Osteocyte (in vitro differentiated cells): ENCODE measurements around the gene TRMT61A. TPM values are rescaled to one million over a fixed set of nuclear protein-coding genes. Genes with fewer than 3 reads are reported as not detected.
"Not testable (repeated sequence)": the region's sequence is repeated elsewhere in the genome, so short reads cannot be mapped to it uniquely, and the experiment has no call there.

ENCODE experiments used
- DNase-seq: peaks from one replicate; pipeline ENCODE4 v3.0.0; 2021; ENCODE audit warnings: mixed read lengths; ENCODE audit not compliant: unreplicated experiment; ENCODE audit errors: extremely low spot score
- H3K27ac Mint-ChIP-seq: one replicate; pipeline ENCODE4 v1.8.0; 2021; ENCODE audit warnings: mild to moderate bottlenecking, mixed read lengths; ENCODE audit not compliant: unreplicated experiment
- H3K27me3 Mint-ChIP-seq: one replicate; pipeline ENCODE4 v1.8.0; 2021; ENCODE audit warnings: mixed read lengths; ENCODE audit not compliant: unreplicated experiment
- H3K36me3 Mint-ChIP-seq: one replicate; pipeline ENCODE4 v1.8.0; 2021; ENCODE audit warnings: mixed read lengths; ENCODE audit not compliant: unreplicated experiment
- H3K4me1 Mint-ChIP-seq: one replicate; pipeline ENCODE4 v1.8.0; 2021; ENCODE audit warnings: mixed read lengths; ENCODE audit not compliant: unreplicated experiment
- H3K4me3 Mint-ChIP-seq: one replicate; pipeline ENCODE4 v1.8.0; 2021; ENCODE audit warnings: mild to moderate bottlenecking, moderate library complexity, mixed read lengths; ENCODE audit not compliant: unreplicated experiment
- H3K9me3 Mint-ChIP-seq: one replicate; pipeline ENCODE4 v1.8.0; 2021; ENCODE audit warnings: mixed read lengths; ENCODE audit not compliant: unreplicated experiment
- CTCF ChIP-seq: fragments of 200-600 bp; sonication (generic); IDR thresholded peaks from 2 replicates; pipeline ENCODE4 v1.5.0; 2021; ENCODE audit warnings: antibody characterized with exemption, mild to moderate bottlenecking, moderate library complexity
- total RNA-seq: library from RNA; stranded (reverse); gene quantifications from 2 replicates; pipeline ENCODE4 v1.2.1, GENCODE V29; 2021

The TRMT61A gene
- total RNA-seq, 1 donor from 2014 or later, result 11.5 TPM

- H3K9me3 Mint-ChIP-seq, result no peaks in the 10 kb centered on the region
- no peak for DNase-seq
- H3K4me1 Mint-ChIP-seq, result peaks cover 35% of the 10 kb centered on the region
- peaks cover 4% of the 10 kb centered on the region for H3K27me3 Mint-ChIP-seq
- H3K27ac Mint-ChIP-seq, result no peak overlapping the region
- H3K4me3 Mint-ChIP-seq, result peak overlapping the region; percentile 38
- H3K36me3 Mint-ChIP-seq, result no peaks in the 10 kb centered on the region
- TF ChIP-seq CTCF, result no peak
These were observed 5.4 kb upstream of the TRMT61A start for GRCh38 chr14:103523575-103523954.

- no peak for DNase-seq
- H3K4me3 Mint-ChIP-seq, result no peak overlapping the region
- TF ChIP-seq CTCF, result no peak
- no peak overlapping the region for H3K27ac Mint-ChIP-seq
- peaks cover 33% of the 10 kb centered on the region for H3K4me1 Mint-ChIP-seq
- H3K27me3 Mint-ChIP-seq, result peaks cover 4% of the 10 kb centered on the region
- no peaks in the 10 kb centered on the region for H3K36me3 Mint-ChIP-seq
- H3K9me3 Mint-ChIP-seq, result no peaks in the 10 kb centered on the region
These were observed 4.7 kb upstream of the TRMT61A start for GRCh38 chr14:103524002-103524935.

GRCh38 chr14:103525430-103526246 is 3.4 kb upstream of the TRMT61A start:
- not testable (repeated sequence) for DNase-seq, H3K4me3 Mint-ChIP-seq, H3K36me3 Mint-ChIP-seq, H3K9me3 Mint-ChIP-seq, H3K27ac Mint-ChIP-seq, H3K27me3 Mint-ChIP-seq
- H3K4me1 Mint-ChIP-seq, result peaks cover 34% of the 10 kb centered on the region

GRCh38 chr14:103526247-103526913 is 2.6 kb upstream of the TRMT61A start:
- Mint-ChIP-seq H3K9me3 (no peaks in the 10 kb centered on the region), H3K27ac (no peak overlapping the region), H3K36me3 (no peaks in the 10 kb centered on the region), H3K4me3 (no peak overlapping the region), H3K4me1 (peaks cover 37% of the 10 kb centered on the region), H3K27me3 (peaks cover 4% of the 10 kb centered on the region)
- TF ChIP-seq CTCF, result no peak
- DNase-seq, result no peak

GRCh38 chr14:103526914-103527248 is 2.1 kb upstream of the TRMT61A start:
- Mint-ChIP-seq H3K4me3 (no peak overlapping the region), H3K36me3 (no peaks in the 10 kb centered on the region), H3K27me3 (peaks cover 4% of the 10 kb centered on the region), H3K4me1 (peaks cover 39% of the 10 kb centered on the region), H3K27ac (peak overlapping the region; percentile 62), H3K9me3 (no peaks in the 10 kb centered on the region)
- no peak for DNase-seq
- TF ChIP-seq CTCF, result no peak
